HG02571 (cell line): ENCODE measurements around the gene TARP.
"Not testable (repeated sequence)": the region's sequence is repeated elsewhere in the genome, so short reads cannot be mapped to it uniquely, and the experiment has no call there.

Experiments
- ATAC-seq: cut with Tn5 transposase; IDR thresholded peaks from one replicate; pipeline ENCODE4 v1.9.1; 2021; ENCODE audit warnings: mild to moderate bottlenecking, moderate library complexity; ENCODE audit not compliant: unreplicated experiment

The TARP gene

DNA sequence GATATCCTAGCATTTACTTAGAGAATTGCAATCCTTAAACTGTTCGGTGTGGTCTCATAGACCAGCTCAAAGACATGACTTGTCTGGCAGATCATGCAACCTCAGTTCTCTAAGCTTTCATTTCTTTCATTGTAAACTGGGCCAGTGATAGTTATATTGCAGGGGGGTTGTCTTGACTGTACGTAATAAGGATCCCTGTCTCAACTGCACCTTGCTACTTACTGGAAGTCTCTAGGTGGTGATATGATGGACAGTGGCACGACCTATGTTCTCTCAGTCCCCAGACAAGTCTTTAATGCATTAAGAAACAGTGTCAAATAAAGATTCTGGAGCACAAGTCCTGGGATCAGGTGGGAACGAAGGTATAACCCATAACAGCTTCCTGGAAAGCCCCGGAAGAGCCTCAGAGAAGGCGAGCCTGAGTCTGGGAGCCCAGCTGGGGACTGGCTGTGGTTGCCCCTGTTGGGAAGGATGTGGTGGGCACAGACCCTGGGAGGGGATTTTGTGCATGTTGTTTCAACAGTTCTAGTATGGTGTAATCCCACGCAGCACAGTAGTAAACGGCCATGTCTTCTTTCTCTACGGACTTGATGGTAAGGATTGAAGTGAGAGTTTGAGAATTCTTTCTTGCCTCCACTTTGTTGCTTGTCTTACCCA is 26.0 kb upstream of the TARP start:
- no peak for ATAC-seq

DNA sequence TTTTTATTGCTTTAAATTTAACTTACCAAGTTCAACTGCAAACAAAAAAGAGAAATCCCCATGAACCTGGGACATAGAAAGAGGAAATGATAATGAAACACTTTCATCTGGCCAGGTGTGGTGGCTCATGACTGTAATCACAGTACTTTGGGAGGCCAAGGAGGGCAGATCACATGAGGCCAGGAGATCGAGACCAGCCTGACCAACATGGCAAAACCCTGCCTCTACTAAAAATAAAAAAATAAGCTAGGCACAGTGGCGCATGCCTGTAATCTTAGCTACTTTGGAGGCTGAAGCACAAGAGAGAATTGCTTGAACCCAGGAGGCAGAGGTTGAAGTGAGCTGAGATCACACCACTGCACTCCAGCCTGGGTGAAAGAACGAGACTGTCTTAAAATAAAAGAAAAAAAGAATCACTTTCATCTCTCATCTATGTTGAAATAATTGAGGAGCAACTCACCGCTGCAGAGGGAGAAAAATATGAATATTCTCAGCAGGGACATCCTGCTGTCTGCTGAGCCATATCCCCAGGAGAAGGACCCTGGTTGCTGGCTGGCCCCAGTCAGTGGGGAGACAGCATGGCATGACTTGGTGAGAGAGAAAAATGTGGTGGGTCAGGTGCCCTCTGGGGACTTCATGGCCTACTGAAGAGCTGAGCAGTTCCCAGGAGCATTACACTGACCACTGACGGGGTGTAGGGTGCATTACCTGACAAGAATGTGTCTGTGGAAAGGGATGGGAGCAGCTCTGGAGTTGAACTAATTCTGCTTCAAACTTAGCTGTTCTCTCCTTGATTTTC is 22.8 kb upstream of the TARP start:
- ATAC-seq, result peak; percentile 61

DNA sequence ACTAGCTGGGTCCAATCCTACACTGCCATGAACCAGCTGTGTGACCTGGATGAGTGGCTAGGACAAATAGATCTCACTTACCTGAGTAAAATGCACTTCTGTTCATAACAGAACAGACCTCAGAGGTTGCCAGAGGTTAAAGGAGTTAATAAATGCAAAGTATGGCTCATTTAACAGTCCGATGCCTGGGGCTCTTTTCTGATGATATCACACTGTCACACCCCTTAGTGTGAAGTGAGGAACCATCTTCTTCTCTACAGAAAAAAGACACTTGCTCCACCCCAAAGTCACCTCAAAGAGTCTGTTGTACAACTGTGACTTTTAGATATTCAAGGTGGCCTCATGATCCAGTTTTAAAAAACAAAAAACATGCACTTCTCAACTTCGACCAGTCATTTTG is 21.5 kb upstream of the TARP start:
- ATAC-seq, result no peak

DNA sequence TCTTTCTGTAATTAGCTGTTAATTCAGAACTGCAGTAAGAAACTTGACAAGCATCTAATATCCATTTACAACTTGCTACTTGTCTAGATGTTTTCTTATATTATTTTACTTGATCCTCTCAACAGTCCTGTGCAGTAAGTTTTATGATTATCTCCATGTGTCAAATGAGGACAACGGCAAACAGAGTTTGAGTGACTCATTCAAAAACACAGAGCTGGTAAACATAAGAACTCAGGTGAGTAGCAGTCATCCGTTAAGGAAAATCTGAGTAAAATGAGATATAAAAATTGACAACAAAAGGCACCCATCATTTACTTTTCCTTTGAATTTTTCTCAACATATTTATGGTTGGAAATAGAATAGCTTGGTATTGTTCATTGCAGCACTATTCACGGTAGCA is 19.0 kb upstream of the TARP start:
- ATAC-seq, result no peak

DNA sequence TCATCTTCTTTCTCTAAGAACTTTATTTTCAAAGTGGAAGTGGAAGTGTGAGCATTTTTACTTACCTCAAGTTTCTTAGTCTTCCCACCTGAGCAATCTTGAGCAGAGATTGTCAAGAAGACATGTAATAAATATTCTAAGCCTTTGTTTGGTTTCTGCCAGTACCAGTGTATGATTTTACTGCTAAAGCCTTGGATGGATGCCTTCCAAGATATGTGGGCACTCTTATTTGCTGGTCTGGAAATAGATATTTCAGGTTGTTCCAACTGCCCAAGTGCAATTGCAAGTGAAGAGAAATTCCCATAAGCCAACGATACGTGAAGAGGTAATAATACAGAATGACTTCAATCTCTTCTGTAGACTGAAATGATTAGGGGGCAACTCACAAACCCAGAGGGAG is 18.2 kb upstream of the TARP start:
- no peak for ATAC-seq

DNA sequence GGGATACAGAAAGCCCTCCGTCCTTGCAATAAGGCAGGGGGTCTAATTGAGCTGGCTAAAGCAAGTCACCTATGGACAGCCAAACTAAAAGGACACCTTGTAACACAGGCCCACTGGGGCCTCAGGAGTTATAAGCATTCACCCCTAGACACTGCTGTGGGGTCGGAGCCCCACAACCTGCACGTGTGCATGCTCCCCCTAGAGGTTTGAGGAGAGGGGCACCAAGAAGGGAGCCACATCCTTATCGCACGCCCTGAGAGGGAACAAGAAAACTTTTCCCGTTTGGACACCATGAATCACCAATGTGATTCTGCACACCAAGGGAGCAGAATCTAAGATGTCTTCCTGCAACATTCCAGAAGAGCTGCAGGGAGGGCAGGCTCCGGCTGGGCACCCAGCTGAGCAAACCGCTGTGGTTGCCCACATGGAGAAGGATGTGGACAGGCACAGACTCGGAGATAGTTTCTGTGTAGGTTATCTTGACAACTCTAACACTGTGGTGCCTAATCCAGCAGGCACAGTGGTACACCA is 17.7 kb upstream of the TARP start:
- ATAC-seq, result no peak

DNA sequence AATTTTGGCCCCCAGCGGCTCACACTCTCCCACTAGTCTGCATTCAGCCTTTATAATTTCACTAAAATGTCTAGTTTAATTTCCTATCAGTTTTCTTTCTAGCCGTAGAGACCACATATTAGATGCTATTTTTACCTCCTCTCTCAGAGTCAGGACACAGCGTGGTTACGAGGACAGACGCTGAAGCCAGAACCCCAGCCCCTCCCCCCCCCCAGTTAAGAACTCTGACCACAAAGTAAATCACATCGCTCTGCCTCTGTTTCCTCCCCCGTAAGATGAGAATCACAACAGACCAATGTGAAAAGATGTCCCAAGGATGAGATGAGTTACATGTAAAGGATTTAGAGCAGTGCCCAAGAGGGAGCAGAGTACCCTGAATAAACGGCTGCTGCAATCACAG is 11.1 kb upstream of the TARP start:
- ATAC-seq, result no peak

DNA sequence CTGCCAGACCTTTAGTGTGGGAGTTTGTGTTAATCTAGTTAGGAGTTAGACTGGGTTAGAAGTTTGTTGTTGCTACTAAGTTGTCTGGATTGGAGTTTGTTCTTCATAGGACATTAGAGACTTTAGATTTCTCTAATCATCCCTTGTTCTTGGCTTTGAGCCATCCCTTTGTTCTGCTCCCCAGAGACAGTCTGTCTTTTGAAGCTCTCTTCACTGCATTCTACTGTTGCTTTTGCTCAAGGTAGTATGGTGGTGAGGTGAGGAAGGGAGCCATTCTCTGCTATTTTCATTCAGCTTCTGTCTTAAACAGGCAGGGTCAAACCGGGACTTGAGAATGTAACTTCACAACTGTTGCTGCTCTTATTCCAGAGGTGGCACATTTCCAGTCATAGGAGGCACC is 10.4 kb upstream of the TARP start:
- ATAC-seq, result no peak

DNA sequence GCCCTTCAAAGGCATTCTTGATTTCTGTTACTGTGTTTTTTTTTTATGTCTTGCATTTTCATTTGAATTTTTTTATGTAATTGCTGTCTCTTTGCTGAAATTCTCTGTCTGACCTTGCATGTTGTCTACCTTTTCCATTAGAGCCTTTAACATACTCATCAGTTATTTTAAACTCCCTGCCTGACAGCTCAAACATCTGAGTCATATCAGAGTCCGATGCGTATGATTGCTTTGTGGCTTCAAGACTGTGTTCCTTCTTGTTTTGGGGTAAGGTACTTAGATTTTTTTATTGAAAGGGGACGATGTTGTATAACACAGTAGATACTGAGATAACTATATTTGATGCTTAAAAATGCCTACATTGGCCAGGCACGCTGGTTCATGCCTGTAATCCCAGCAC is 9.7 kb upstream of the TARP start:
- ATAC-seq, result no peak

DNA sequence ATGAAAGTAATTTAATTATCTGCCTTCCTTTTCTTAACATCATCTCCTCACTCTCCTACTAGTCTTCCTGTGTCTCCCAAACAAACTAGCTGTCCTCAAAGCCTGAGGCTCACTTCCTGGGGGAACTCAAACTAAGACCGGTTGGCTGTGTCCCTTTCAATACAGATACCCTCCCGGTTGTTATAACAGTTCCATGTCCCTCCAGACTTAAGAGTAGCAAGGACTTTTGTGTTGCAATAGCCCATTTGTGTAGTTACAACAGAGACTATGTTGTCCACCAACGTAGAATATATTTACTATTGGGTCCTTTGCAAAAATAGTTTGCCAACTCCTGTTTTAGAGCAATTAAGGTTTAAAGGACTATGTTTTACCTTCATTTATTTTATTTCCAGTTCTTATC is 8.6 kb upstream of the TARP start:
- no peak for ATAC-seq

DNA sequence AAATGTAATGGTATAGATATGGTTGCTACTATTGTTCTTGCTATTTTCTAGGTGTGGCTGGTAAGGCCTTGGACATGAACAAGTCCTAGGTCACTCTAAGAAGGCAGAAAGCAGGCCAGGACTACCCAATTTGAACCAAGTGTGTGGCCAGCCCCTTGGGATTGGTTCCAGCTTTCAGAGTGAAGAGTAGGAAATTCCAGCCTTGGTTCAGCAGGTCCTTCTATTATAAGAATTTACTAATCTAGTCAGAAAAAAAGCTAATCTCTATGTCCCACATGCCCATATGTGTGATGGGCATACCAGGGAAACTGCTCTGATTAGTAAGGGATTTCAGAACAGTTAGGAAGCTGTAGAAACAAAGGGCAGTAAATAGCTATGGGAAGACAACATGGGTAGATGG is 7.8 kb upstream of the TARP start:
- no peak for ATAC-seq

DNA sequence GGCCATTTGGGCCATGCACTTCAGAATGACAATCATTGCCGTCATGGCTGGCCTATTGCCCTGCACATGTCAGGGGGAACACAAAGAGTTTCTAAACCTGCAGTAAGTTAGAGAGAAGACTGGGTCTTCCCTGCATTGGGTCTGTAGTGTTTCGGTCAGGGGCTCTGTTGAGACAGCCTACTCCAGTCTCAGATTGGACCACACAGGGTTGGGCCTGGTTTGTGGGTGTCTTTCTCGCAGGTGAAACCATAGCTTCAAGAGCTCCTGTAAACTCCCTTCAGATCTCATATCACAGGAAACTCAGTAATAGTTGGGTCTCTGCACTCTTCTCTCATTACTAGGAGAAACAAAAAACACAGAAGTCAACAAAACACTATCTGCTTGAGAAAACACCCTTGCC is 7.3 kb upstream of the TARP start:
- ATAC-seq, result no peak

DNA sequence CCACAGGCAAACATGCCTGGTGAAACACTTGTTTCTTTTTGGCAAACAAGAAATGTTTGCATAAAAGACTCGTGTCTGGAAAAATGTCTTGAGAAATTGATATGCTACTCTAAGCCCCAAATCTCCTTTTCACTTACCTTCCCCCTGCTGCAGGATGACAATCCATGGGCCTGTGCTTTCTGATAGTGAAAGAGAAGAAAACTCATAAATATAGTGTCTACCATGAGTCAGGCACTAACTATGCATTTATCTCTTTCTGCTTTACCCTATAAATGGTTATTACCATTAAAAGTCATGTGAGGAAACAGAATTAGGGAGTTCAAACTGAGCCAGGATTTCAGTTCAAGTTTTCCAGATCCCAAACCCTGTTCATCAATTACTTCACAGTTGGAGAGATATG is 6.6 kb upstream of the TARP start:
- no peak for ATAC-seq

DNA sequence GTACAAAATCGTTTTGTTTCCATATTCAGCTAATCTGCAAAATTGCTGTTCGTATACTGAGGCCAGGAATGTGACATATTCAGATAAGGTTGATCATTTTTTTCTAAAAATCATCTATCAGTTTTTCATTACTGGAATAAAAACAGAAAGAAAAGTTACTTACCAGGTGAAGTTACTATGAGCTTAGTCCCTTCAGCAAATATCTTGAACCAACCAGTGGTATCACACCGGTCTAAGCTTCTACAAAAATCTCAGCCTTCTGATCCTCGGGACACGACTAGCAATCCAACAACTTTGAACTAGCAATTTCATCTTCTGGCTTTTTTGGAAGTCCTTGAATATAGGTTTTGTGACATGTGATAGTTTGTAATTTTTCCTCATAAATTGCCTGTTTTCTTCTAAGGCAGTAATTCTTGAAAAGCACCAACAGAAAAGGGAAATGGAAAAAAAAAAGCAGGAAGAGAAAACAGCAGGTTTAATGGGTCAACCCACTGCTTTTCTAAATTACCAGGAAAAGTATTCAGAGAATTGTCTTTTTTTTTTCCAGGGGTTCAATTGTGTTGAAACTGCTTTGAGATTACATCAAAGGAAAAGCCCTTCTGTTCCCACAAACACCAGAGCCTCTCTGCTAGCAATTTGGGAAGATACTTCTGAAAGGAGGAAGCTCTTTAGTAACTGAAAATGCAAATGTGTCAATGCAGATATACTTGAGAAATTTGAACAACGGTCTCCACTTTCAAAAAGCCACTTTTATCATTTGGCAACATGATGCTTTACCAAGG is 2.9 kb upstream of the TARP start:
- no peak for ATAC-seq

DNA sequence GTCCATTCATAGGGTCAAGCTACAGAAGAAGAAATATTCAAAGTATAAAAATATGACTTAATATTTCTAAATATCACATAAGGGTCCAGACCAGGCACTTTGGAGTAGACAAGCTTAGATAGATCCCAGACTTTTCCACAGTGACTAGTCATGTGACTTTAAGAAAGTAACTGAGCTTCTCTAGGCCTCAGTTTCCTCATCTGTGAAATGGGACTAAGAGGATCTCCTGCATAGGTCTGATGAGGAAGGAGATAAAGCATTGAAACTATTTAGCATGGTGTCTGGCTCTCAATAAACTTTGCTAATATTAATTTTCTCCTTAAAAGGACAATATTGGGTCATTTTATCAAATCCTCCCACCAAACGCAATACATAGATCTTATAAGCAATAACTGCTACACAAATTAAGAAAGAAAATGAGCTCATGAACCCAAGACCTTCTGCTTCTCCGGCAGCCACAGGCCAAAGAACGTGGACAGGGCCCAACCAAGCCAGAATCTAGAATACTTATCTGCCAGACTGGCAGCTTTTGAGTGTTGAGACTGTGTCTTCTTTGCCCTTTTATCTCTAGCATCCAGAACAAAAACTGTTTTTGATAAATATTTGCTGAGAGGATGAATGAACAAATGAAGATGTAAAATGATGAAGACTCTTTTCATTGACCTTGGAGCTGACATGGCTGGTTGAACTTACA is 1.6 kb upstream of the TARP start:
- no peak for ATAC-seq

DNA sequence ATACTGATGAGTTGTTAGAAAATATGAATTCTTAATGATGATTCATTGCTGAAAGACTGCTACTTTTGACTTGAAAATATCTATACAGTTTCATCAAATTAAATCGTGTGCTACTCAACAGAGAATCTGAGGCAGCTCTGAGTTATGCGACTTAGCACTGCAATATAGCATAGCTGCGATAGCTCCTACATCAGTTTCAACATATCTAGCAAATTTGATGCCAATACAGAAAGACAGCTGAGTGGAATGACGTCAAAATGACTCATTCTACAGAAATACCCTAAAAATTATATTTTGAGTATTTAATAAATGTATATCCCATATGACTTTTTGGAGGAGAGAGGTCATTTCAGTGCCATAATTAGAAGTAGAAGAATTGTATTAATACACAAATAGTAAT is 1.1 kb upstream of the TARP start:
- no peak for ATAC-seq

DNA sequence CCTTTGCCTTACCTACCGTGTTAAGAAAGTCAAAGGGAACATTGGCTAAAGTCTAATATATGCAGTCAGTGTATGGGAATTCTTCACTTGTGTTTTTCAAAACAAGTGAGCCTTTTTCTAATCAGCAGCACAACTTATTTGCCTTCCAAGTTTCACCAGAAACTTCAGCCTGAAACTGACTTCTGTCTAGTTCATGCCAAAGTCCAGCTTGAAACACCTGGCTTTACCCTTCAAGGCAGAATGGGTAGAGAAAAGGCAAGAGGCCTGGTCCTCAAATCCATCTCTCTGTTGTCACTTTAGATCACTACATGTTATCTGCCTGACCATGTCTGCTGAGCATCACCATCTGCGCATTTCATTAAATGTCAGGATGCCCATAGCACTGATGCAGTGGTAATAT is 3.0 kb downstream of the TARP start:
- peak; percentile 53 for ATAC-seq

DNA sequence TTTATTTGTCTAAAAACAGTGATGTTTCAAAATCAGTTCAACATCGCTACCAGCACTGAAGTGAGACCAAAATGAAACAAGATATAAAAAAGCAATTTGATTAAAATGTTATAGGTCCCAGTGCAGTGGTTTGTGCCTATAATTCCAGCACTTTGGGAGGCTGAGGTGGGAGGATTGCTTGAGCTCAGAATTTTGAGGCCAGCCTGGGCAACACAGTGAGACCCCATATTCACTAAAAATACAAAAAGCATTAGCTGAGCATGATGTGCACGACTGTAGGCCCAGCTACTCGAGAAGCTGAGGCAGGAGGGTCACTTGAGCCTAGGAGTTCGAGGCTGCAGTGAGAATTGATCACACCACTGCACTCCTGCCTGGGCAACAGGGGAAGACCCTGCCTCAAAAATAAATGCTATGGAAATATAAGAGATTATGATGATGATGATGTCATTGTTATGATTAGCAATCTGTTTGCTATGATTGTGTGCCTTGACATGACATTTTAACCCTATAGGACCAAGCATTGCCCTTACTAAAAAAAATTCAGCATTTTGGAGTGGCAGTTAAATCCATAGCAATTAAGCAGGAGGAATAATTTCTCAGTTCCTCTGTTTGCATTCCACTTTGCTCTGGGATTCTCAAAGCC is 3.6 kb downstream of the TARP start:
- not testable (repeated sequence) for ATAC-seq

DNA sequence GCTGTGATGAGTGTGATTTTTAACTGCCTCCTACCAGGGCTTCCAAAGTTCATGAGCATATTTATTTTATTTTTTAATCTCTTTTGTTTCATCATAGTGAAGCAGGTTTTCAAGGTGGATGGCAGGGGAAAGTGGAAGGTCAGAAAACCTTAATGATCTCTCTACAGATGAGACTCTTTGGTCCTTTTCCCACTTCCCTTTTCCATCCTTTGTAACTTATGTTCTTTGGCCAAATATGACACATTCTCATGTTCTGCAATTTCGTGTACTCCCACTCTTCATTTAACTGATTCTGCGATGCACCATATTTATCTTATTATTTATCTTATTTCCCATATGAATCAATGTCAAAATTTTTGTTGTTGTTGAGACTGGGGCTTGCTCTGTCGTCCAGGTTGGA is 7.5 kb downstream of the TARP start:
- ATAC-seq, result not testable (repeated sequence)

DNA sequence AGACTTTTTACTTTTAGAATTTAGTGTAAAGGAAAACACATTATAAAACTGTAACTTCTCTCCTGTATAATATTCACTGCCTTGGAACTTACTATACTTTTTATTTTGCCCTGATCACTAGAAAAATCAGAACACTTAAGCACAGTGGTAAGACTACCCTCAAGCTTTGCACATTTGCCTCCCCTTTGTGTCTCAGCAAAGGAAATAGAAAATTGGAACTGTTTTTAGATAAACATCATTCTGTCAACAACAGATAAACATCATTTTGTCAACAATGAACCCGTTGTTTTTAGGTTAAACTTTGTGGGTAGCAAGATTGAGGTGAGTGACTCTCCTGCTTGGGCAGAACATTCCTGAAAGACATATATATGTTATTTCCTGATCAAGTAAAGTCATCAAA is 8.8 kb downstream of the TARP start:
- ATAC-seq, result not testable (repeated sequence)

DNA sequence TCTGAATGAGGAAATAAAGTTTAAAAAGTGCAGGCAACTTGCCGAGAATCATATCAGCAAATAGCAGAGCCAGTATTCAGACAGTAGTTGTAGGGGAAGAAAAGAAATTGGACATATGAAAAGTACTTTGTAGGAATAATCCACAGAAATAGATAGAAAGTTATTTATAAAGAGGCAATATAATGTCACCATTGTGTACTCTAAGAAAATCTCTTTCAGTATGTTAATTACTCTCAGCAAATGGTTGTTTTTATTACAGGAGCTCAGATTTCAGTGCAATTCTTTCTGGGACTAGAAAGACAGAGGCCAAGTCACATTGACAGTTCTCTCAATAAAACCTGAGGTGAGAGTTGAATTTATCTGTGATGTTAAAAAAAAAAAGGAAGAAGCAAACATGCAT is 10.2 kb downstream of the TARP start:
- ATAC-seq, result not testable (repeated sequence)
